HEK293 (cell line): ENCODE results near the gene TSPAN14.

Experiments
- MZF1 ChIP-seq: fragments of 450-650 bp; formaldehyde crosslinking; IDR thresholded peaks from 2 replicates; pipeline ENCODE4 v1.5.1; 2017; ENCODE audit warnings: missing biosample characterization, missing genetic modification characterization, borderline replicate concordance
- TF ChIP-seq, protein P1 (sequence below): fragments of 450-650 bp; formaldehyde crosslinking; IDR thresholded peaks from 2 replicates; pipeline ENCODE4 v1.5.1; 2017; ENCODE audit warnings: missing biosample characterization, mild to moderate bottlenecking, missing genetic modification characterization, moderate library complexity

DNA sequence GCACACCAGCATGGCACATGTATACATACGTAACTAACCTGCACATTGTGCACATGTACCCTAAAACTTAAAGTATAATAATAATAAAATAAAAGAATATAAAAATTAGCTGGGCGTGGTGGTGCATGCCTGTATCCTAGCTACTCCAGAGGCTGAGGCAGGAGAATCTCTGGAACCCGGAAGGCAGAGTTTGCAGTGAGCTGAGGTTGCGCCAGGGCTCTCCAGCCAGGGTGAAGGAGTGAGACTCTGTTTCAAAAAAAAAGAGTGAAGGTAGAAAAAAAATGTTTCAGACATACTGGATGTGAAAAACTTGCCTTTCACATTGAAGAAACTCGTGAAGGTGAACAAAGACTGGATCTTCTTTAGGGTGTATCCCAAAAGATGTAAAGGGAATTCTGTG, 26.7 kb downstream of the TSPAN14 start:
- no peak for TF ChIP-seq MZF1 (tag by site-specific recombination)
- TF ChIP-seq, protein P1, sequence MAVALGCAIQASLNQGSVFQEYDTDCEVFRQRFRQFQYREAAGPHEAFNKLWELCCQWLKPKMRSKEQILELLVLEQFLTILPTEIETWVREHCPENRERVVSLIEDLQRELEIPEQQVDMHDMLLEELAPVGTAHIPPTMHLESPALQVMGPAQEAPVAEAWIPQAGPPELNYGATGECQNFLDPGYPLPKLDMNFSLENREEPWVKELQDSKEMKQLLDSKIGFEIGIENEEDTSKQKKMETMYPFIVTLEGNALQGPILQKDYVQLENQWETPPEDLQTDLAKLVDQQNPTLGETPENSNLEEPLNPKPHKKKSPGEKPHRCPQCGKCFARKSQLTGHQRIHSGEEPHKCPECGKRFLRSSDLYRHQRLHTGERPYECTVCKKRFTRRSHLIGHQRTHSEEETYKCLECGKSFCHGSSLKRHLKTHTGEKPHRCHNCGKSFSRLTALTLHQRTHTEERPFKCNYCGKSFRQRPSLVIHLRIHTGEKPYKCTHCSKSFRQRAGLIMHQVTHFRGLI (tag by site-specific recombination), result no peak
